NCI-H69 (cell line): Measurements from ENCODE around the gene KCNH1.

Experiments used
- DNase-seq: peaks from one replicate; lab custom pipeline; 2025; lab: John Stamatoyannopoulos, UW

Gene KCNH1

GRCh38 chr1:210800301-210800700 is 333.6 kb downstream of the KCNH1 start:
- peak; percentile 89 for DNase-seq

GRCh38 chr1:210797422-210797821 is 336.5 kb downstream of the KCNH1 start:
- peak; percentile 38 for DNase-seq

- DNase-seq: no peak
Measured at GRCh38 chr1:210796421-210796820, 337.5 kb downstream of the KCNH1 start.

GRCh38 chr1:210794445-210794844 is 339.5 kb downstream of the KCNH1 start:
- DNase-seq: peak; percentile 24

- peak; percentile 42 for DNase-seq
Measured at GRCh38 chr1:210792250-210793102, 341.5 kb downstream of the KCNH1 start.

GRCh38 chr1:210790196-210790595 is 343.8 kb downstream of the KCNH1 start:
- DNase-seq: no peak

GRCh38 chr1:210787800-210788199 is 346.1 kb downstream of the KCNH1 start:
- no peak for DNase-seq

GRCh38 chr1:210786546-210786945 is 347.4 kb downstream of the KCNH1 start:
- DNase-seq: no peak

- no peak for DNase-seq
Measured at GRCh38 chr1:210783925-210784324, 350.0 kb downstream of the KCNH1 start.

GRCh38 chr1:210781652-210782051 is 352.3 kb downstream of the KCNH1 start:
- DNase-seq: no peak

- peak; percentile 20 for DNase-seq
Measured at GRCh38 chr1:210779269-210779668, 354.7 kb downstream of the KCNH1 start.

- no peak for DNase-seq
Measured at GRCh38 chr1:210777914-210778313, 356.0 kb downstream of the KCNH1 start.

GRCh38 chr1:210776712-210777111 is 357.2 kb downstream of the KCNH1 start:
- DNase-seq: no peak

GRCh38 chr1:210775289-210775688 is 358.7 kb downstream of the KCNH1 start:
- no peak for DNase-seq

- DNase-seq: peak; percentile 15
Measured at GRCh38 chr1:210773450-210773849, 360.5 kb downstream of the KCNH1 start.

GRCh38 chr1:210771131-210771530 is 362.8 kb downstream of the KCNH1 start:
- DNase-seq: no peak

- peak; percentile 32 for DNase-seq
Measured at GRCh38 chr1:210770396-210770984, 363.5 kb downstream of the KCNH1 start.

GRCh38 chr1:210769473-210769872 is 364.5 kb downstream of the KCNH1 start:
- DNase-seq: peak; percentile 94

- no peak for DNase-seq
Measured at GRCh38 chr1:210764536-210764935, 369.4 kb downstream of the KCNH1 start.

GRCh38 chr1:210758761-210759160 is 375.2 kb downstream of the KCNH1 start:
- DNase-seq: no peak

GRCh38 chr1:210758261-210758660 is 375.7 kb downstream of the KCNH1 start:
- DNase-seq: no peak

GRCh38 chr1:210757677-210758076 is 376.3 kb downstream of the KCNH1 start:
- peak; percentile 69 for DNase-seq

GRCh38 chr1:210755991-210756659 is 377.8 kb downstream of the KCNH1 start:
- peak; percentile 39 for DNase-seq
